ENCODE results near the gene EYS.
"Not testable (repeated sequence)": the region's sequence is repeated elsewhere in the genome, so short reads cannot be mapped to it uniquely, and the experiment has no call there.

EYS gene

GRCh38 chr6:65071480-65071879 is 635.5 kb downstream of the EYS start:
- no peak for DNase-seq

- no peak for DNase-seq
Measured at GRCh38 chr6:65064844-65065243, 642.2 kb downstream of the EYS start.

- no peak for DNase-seq
Measured at GRCh38 chr6:65059568-65059967, 647.5 kb downstream of the EYS start.

GRCh38 chr6:65055545-65055944 is 651.5 kb downstream of the EYS start:
- no peak for DNase-seq

DNA sequence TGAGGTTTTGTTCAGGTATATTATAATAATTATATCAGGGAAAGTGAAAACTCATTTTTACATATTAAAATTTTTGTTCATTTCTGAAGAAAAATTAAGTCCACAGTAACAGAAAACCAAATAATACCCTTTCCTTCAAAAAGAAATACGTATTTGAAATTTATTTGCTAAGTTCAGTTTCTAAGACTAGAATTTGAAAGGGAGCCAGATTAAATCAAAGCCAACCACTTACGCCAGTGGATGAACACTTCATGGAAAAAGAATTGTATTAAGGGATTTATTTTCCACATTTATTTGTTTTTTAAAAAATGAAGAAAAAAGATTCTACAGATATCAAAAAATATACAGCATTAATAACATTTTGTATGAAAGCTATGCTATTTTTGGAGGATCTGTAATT is 654.4 kb downstream of the EYS start:
- no peak for DNase-seq

DNA sequence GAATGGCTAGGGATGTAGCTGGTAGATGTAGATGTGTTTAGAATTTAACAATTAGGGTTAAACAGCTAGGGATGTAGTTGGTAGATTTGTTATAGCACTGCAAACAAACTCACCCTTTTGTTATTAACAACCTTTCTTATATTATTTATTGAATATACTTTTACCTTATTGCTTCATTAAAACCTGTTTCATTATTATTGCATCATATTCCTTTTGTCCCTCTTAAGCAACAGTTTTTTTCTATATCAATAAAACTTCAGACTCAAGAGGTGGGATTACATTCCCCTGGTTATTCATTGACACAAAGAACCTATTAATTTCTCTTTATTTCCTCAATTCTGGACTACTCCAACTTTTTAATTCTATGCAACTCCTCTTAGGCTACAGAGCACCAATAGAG is 661.2 kb downstream of the EYS start:
- DNase-seq: no peak

DNA sequence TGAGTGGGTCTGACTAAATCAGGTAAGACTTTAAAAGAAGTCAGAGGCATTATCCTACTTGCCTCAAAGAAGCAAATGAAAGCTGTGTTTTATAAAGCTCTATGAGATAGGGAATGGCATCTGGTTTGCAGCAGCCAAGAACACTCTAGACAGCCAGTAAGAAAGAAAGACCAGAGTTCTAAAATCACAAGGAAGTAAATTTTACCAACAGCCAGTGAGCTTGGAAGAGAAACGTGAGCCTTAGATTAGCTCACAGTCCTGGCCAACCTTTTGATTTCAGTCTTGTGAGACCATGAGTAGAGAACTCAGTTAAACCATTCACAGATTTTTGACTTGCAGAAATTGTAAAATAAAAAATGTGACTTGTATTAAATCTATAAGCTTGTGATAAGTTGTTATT is 693.0 kb downstream of the EYS start:
- DNase-seq: no peak

DNA sequence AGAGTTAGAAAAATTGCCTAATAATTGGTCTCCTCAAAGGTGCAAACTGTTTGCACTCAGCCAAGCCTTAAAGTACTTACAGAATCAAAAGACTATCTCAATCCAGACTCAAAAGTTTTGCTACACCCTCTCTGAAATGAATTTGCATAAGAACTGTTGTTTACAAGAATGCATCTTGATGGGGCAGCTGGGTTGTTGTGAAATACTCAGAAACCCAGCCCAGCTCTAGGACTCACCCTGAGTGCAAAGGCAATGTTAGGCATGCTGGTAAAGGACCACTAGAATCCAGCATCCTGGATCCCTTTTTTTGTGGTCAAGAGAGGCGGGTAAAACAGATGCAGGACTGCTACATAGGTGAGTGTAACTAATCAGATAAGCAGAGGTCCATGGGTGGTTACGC is 700.2 kb downstream of the EYS start:
- DNase-seq: no peak

DNA sequence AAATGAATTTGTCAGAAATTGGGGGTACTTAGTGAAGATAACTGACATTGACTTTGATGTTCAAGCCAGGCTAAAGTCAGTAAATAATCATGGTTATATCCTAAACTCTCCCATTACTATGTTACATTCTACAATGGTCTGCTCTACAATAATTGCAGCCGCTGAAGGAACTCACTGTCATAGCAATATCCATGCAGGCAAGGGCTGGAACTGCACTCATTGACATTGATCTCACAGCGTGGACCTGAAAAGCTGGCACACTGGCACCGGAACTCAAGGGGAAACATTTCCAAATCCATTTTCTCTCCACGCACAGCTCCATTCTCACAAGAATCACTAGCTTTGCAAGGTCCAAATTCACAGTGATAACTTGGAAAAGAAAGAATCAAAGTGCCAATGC is 702.7 kb downstream of the EYS start:
- DNase-seq: no peak

- DNase-seq: not testable (repeated sequence)
Measured at GRCh38 chr6:65002882-65003281, 704.1 kb downstream of the EYS start.

GRCh38 chr6:65000815-65001214 is 706.2 kb downstream of the EYS start:
- DNase-seq: no peak

DNA sequence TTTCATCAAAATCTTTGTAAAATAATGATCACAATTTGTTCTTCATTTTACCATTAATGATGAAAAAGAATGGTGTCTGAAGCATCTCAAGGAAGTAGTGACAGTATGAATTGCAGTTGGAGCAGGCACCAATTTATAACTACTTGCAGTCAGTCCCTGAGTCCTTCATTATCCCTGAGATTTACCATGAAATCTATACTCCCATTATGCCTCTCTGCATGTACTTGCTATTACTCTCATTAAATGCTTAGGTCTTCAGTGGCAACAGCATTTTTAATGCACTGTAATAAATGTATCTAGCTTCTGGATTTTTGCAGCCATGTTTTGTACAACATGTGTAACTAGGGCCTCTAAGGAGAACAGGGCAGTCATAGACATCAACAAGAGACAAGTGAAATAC is 708.8 kb downstream of the EYS start:
- DNase-seq: no peak

DNA sequence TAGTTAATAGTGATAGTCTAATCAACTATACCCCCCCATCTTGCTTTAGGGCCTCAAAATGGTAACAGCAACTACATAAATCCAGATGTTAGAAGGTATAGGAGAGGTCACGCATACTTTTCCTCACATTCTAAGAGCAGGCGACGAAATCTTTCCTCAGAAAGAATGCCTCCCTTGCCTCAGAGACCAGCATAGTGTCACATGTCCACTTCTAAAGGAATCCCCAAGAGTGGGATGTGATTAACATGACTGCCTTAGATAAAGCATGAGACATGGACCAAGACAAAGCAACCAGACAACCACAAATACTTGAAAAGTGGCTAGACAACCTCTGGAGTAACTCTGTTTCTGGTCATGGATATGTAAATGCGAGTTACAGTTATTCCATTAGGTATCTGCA is 710.7 kb downstream of the EYS start:
- no peak for DNase-seq

DNA sequence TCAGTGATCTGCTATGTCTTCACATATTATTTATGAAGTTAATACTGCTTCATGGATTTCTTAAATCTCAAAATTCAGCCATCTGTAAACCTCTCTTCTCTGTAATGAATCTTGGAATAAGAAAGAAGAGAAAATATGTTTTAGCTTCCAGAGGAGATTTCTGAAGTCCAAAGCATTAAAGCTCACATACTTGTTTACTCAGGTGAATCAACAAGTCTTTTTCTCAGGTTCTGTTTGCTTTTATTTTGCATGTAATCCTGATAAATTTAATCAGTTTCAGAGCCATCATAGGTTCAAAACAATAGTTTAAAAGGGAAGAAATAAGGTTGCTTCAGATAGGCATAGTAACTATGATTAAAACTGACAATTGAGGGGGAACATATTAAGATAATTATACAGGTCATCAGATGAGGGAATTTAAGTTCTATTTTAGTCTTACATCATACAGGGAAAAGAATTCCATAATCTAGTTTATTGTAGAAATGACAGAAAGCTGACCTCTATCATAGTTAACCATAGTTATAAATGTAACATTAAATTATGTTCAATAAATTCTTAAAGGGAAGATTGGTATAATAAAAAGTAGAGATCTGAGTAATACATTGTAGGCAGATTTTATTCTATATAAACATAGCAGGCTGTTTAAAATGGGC is 716.2 kb downstream of the EYS start:
- DNase-seq: no peak

- no peak for DNase-seq
Measured at GRCh38 chr6:64988148-64988547, 718.9 kb downstream of the EYS start.

DNA sequence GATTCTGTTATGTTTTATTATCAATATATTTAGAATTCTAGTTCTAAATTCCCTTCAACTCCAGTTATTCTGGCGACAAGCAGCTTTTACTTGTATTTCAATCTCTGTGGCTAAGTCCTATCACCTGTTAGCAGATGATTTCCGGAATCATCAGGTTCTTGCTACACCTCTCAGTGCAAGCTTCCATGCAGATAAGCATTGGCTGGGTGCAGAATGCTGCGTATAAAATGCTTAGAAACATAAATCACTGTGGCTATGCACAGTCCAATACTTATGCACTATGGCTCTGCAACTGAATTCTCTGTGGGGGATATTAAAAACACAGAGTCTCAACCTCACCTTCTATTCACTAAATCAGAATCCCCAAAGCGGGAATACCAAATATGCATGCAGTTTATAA is 720.0 kb downstream of the EYS start:
- no peak for DNase-seq

- no peak for DNase-seq
Measured at GRCh38 chr6:64985726-64986125, 721.3 kb downstream of the EYS start.

- no peak for DNase-seq
Measured at GRCh38 chr6:64984948-64985347, 722.1 kb downstream of the EYS start.

- DNase-seq: no peak
Measured at GRCh38 chr6:64983089-64983488, 723.9 kb downstream of the EYS start.

- DNase-seq: no peak
Measured at GRCh38 chr6:64973142-64973541, 733.9 kb downstream of the EYS start.

DNA sequence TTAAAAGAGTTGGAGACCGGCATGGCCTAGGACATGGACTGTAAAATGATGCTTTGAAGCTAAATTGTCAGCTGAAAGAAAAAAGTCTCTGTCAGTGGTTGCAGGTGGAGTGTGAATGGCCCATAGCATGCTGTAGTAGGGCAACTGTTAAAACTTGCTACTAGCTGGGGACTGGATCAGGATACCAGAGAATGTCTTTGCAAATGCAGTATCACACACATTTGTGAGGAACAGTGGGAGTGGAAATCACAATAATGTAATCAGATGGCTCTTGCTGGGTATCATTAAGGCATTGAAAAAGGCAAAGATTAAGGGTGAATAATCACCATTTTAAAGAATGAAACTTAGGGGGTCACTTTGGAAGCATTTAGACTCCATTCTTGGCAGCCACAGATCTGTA is 737.9 kb downstream of the EYS start:
- DNase-seq: no peak

- DNase-seq: no peak
Measured at GRCh38 chr6:64955435-64955848, 751.6 kb downstream of the EYS start.

- DNase-seq: no peak
Measured at GRCh38 chr6:64949257-64949656, 757.8 kb downstream of the EYS start.

DNA sequence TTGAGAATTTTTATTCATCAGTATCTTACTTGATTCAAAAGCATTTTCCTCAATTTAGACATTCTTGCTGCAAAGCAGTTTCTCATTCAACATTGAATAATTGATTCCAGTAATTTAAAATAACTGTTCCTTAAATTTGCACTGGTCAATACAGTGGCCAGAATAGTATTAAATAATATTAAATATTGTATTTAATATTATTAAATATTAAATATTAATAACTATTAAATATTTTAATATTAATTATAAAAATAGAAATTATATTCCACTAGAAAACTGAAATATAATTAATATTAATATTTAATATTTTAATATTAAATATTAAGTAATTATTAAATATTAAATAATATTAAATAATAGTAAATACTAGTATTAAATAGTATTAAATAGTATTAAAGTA is 758.8 kb downstream of the EYS start:
- DNase-seq: no peak

DNA sequence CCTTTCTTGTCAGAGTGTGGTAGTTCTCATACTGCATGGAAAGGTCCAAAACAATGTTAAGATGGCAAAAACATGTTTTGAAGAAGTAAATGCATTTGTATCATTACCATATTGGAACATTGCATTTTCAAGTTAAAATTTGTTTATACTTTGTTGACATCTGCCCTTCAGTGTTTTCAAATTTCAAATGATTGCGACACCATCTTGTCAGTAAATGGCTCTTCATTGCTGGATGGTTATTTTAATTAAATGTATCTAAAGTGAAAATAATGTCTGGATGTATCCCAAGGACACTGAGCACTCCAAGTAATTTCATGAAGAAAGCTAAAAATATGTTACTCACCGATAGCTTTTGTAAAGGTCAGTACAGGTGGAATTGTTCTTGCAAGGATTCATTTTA is 761.6 kb downstream of the EYS start:
- DNase-seq: no peak

GRCh38 chr6:64932486-64932885 is 774.5 kb downstream of the EYS start:
- DNase-seq: no peak
